ENCODE data around the gene GRM7. TPM values are rescaled to one million over a fixed set of nuclear protein-coding genes. Genes with fewer than 3 reads are reported as not detected.

GRM7 gene
- total and polyA plus RNA-seq, 4 donors, result 0.08 to 0.33 TPM; not detected in 2

GRCh38 chr3:7433073-7433472 lies 572.2 kb downstream of the GRM7 start:
- Histone ChIP-seq H3K9me3 (ENCODE audit: control insufficient read depth in 4 of 4, low read length in 3 of 4) (peaks cover 0 to 2% (median under 1%) of the 10 kb centered on the region in 4 donors), H3K4me3 (ENCODE audit: low read depth in 1 of 3, low read length in 3 of 3) (no peak overlapping the region), H3K36me3 (ENCODE audit: control insufficient read depth in 4 of 4, insufficient read depth in 3 of 4, low read depth in 1 of 4, low read length in 3 of 4) (no peaks in the 10 kb centered on the region), H3K27ac (ENCODE audit: low read depth in 1 of 2, low read length in 2 of 2) (no peak overlapping the region), H3K9ac (ENCODE audit: low read depth in 1 of 2, low read length in 2 of 2) (no peak overlapping the region), H3K27me3 (ENCODE audit: control insufficient read depth in 4 of 4, insufficient read depth in 4 of 4, low read length in 3 of 4) (no peaks in the 10 kb centered on the region), H3K4me1 (ENCODE audit: control insufficient read depth in 4 of 4, insufficient read depth in 4 of 4, low read length in 3 of 4) (no peaks in the 10 kb centered on the region)
- WGBS, result 28% methylated on average over 2 of the region's 2 CpGs
- TF ChIP-seq FOXA1 (IDR thresholded peaks at IDR 0.05), result no peak
- TF ChIP-seq RXRA (IDR thresholded peaks at IDR 0.05), result no peak
- TF ChIP-seq, protein P1, sequence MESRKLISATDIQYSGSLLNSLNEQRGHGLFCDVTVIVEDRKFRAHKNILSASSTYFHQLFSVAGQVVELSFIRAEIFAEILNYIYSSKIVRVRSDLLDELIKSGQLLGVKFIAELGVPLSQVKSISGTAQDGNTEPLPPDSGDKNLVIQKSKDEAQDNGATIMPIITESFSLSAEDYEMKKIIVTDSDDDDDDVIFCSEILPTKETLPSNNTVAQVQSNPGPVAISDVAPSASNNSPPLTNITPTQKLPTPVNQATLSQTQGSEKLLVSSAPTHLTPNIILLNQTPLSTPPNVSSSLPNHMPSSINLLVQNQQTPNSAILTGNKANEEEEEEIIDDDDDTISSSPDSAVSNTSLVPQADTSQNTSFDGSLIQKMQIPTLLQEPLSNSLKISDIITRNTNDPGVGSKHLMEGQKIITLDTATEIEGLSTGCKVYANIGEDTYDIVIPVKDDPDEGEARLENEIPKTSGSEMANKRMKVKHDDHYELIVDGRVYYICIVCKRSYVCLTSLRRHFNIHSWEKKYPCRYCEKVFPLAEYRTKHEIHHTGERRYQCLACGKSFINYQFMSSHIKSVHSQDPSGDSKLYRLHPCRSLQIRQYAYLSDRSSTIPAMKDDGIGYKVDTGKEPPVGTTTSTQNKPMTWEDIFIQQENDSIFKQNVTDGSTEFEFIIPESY (IDR thresholded peaks at IDR 0.05), result no peak
- no peak for TF ChIP-seq MAX (IDR thresholded peaks at IDR 0.05)
- no peak for TF ChIP-seq REST (IDR thresholded peaks at IDR 0.05)
- no peak for TF ChIP-seq NR2F2 (IDR thresholded peaks at IDR 0.05)
- TF ChIP-seq GABPA (IDR thresholded peaks at IDR 0.05 in 1 of 2, conservative IDR thresholded peaks at IDR 0.05 in 1 of 2), result no peak
- no peak for TF ChIP-seq RAD21 (IDR thresholded peaks at IDR 0.05)
- no peak for TF ChIP-seq EGR1 (IDR thresholded peaks at IDR 0.05; ENCODE audit: low read depth in 2 of 2)
- no peak for TF ChIP-seq YY1 (IDR thresholded peaks at IDR 0.05)
- no peak for DNase-seq (ENCODE audit: low spot score)

GRCh38 chr3:7436542-7436941 lies 575.6 kb downstream of the GRM7 start:
- 84% methylated on average over 1 of the region's 1 CpG for WGBS
- Histone ChIP-seq H3K27me3 (ENCODE audit: control insufficient read depth in 4 of 4, insufficient read depth in 4 of 4, low read length in 3 of 4) (no peaks in the 10 kb centered on the region), H3K4me3 (ENCODE audit: low read depth in 1 of 3, low read length in 3 of 3) (no peak overlapping the region), H3K9ac (ENCODE audit: low read depth in 1 of 2, low read length in 2 of 2) (no peak overlapping the region), H3K9me3 (ENCODE audit: control insufficient read depth in 4 of 4, low read length in 3 of 4) (peaks cover 0 to 2% (median 1%) of the 10 kb centered on the region in 4 donors), H3K36me3 (ENCODE audit: control insufficient read depth in 4 of 4, insufficient read depth in 3 of 4, low read depth in 1 of 4, low read length in 3 of 4) (no peaks in the 10 kb centered on the region), H3K4me1 (ENCODE audit: control insufficient read depth in 4 of 4, insufficient read depth in 4 of 4, low read length in 3 of 4) (no peaks in the 10 kb centered on the region), H3K27ac (ENCODE audit: low read depth in 1 of 2, low read length in 2 of 2) (no peak overlapping the region)
- DNase-seq (ENCODE audit: low spot score), result no peak
- TF ChIP-seq, protein P1 (IDR thresholded peaks at IDR 0.05), result no peak
- TF ChIP-seq FOXA2 (IDR thresholded peaks at IDR 0.05) (no peak), NR2F2 (IDR thresholded peaks at IDR 0.05) (no peak), EGR1 (IDR thresholded peaks at IDR 0.05; ENCODE audit: low read depth in 2 of 2) (no peak)
- TF ChIP-seq, protein P2, sequence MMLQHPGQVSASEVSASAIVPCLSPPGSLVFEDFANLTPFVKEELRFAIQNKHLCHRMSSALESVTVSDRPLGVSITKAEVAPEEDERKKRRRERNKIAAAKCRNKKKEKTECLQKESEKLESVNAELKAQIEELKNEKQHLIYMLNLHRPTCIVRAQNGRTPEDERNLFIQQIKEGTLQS (IDR thresholded peaks at IDR 0.05), result no peak

Measured in liver (tissue), 9 donors.